HG03460 (cell line): ENCODE results near the gene TESK1.
"Not testable (repeated sequence)": the region's sequence is repeated elsewhere in the genome, so short reads cannot be mapped to it uniquely, and the experiment has no call there.

Experiments used
- ATAC-seq: cut with Tn5 transposase; IDR thresholded peaks from one replicate; pipeline ENCODE4 v1.9.1; 2021; ENCODE audit not compliant: unreplicated experiment

Gene TESK1

DNA sequence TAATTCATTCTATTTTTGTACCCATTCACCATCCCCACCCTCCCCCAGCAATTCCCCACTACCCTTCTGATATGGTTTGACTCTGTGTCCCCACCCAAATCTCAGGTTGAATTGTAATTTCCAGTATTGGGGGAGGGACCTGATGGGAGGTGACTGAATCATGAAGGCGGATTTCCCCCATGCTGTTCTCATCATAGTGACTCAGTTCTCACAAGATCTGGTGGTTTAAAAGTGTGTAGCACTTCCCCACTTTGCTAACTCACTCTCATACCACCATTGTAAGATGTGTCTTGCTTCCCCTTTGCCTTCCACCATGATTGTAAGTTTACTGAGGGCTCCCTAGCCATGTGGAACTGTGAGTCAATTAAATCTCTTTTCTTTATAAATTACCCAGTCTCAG, 25.9 kb upstream of the TESK1 start:
- no peak for ATAC-seq

DNA sequence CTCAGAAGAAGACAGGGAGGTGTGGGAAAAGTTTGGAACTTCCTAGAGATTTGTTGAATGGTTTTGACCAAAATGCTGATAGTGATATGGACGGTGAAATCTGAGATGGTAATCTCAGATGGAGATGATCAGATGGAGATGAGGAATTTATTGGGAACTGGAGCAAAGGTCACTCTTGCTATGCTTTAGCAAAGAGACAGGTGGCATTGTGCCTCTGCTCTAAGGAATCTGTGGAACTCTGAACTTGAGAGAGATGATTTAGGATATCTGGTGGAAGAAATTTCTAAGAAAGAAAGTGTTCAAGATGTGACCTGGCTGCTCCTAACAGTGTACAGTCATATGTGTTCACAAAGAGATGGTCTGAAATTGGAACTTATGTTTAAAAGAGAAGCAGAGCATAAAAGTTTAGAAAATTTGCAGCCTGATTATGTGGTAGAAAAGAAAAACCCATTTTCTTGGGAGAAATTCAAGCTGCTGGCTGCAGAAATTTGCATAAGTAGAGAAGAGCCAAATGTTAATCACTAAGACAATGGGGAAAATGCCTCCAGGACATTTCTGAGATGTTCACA, 25.3 kb upstream of the TESK1 start:
- not testable (repeated sequence) for ATAC-seq

DNA sequence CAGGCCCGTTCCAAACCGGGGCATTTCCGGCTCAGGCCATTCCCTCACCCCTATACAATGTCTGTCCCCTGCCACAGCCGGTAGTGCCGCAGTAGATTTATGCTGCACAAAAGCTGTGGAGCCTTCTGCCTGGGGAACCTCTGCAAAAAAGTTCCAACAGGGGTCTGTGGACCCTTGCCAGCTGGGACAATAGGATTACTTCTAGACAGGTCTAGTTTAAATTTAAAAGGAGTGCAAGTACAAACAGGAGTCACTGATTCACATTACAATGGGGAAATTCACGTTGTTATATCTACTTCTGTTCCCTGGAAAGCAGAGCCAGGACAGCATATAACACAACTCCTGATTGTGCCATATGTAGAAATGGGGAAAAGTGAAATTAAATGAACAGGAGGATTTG, 21.5 kb upstream of the TESK1 start:
- not testable (repeated sequence) for ATAC-seq

GRCh38 chr9:35584681-35585080, 20.4 kb upstream of the TESK1 start:
- ATAC-seq, result not testable (repeated sequence)

DNA sequence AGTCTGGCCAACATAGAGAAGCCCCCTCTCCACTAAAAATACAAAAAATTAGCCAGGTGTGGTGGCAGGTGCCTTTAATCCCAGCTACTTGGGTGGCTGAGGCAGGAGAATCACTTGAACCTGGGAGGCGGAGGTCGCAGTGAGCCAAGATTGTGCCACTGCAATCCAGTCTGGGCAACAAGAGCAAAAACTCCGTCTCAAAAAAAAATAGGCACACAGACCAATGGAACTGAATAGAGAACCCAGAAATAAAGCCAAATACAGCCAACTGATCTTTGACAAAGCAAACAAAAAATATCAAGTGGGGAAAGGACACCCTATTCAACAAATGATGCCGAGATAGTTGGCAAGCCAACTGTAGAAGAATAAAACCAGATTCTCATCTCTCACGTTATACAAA, 16.6 kb upstream of the TESK1 start:
- not testable (repeated sequence) for ATAC-seq

DNA sequence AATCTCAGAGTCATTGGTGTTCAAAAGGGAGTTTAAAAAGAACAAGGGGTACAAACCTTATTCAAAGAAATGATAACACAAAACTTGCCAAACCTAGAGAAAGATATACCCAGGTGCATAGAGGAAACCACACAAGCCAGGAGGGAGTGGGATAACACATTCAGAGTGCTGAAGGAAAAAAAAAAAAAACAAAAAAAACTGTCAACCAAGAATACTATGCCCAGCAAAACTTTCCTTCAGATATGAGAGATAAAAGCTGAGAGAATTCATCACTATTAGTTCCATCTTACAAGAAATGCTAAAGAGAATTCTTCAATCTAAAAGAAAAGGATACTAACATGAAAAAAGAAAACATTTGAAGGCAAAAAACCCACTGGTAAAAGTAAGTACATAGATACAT, 11.5 kb upstream of the TESK1 start:
- ATAC-seq, result no peak

GRCh38 chr9:35594471-35594870, 10.6 kb upstream of the TESK1 start:
- ATAC-seq, result no peak

DNA sequence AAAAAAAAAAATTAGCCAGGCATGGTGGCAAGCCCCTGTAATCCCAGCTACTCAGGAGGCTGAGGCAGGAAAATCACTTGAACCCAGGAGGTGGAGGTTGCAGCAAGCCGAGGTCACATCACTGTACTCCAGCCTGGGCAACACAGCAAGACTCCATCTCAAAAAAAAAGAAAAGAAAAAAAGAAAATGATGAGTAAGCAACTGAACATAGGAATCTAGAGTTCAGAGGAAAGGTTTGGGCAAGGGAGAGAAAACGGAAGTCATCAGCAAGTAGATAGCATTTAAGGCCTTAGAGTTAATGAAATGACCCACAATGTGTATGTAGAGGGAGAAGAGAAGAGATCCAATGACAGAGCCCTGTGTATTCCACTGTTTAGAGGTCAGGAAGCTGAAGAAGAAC, 8.2 kb upstream of the TESK1 start:
- ATAC-seq, result not testable (repeated sequence)

DNA sequence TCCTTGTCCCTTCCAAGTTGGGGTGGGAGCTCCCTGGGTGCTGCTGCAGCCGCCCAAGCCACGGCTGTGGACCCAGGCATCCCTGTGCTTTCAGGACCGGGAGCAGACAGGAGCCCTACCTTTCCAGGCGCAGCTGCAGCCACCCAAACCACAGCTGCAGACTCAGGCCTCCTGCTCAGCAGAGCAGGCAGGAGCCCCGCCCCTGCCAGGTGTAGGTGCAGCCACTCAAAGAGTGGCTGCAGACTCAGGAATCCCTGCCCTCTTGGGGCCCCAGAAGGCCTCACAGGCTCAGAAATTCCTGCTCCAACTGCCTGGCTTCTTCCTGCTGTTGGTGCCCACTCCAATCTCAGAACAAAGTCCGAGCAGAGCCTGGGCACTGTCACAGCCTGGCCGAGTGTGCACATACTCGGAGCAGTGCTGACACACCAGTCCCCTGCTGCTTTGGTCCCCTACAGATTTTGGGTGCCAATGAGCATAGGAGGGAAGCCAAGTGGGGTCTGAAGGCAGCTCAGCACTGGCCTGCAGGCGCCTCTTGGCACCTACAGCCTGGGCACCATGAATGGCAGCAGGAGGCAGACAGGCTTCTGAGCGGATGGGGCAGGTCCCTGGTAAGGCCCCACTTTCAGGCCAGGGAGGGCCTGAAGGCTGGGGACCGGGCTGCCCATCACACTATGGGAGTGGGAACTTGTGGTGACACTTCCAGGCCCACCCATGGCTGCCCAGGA, 6.0 kb upstream of the TESK1 start:
- no peak for ATAC-seq

DNA sequence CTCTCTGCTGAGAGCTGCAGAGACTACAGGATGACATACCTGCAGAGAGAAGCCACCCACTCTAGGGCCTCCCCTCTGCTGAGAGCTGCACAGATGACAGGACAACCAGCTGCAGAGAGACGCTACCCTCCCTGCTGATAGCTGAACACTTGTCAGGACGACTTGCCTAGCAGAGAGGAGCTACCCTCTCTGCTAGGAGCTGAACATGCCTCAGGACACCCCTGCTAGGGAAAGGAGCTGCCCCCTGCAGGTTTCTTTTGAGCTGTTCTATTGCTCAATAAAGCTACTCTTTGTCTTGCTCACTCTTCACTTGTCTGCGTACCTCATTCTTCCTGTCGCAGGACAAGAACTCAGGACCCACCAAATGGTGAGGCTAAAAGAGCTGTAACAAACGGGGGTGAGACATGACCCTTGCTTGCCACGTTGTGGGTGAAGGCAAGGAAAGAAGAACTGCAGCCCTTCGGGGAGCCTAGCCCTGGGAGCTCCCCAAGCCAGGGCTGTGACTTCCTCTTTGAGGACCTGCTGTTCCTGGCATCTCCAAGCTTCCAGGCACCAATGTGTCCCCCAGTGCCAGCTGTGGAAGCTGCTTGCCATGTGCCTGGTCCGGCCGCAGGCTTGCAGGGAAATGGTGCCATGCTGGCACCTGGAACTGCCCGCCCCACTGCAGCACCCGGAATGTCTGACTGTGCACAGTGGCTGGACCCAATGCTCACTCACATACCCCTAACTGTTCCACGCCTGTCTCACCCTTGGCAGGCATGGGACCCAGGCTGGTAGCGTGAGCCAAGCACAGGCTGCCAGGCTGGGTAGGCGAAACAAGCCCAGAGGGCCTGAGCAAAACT, 5.1 kb upstream of the TESK1 start:
- no peak for ATAC-seq

DNA sequence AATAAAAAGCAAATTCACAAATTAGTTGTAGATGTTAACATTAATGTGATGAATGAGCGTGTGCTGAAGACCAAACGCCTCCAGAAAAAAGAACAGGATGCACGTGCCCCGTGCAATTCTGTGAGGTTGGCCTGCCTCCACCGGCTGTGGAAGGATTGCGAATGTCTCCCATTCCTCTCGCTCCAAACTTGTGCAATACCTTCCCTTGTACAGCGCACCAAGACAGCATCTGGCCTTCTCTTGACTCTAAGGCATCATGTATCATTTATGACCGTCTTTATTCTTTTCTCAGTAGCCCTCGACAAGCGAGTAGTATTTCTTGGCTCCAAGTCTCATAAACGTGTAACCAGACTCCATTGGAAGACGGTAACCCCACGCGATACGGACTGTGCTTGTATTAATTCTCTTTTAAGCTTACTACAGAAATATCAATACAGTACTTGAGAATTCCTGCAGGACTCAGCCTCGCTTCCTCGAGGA, 1.5 kb upstream of the TESK1 start:
- ATAC-seq, result no peak

DNA sequence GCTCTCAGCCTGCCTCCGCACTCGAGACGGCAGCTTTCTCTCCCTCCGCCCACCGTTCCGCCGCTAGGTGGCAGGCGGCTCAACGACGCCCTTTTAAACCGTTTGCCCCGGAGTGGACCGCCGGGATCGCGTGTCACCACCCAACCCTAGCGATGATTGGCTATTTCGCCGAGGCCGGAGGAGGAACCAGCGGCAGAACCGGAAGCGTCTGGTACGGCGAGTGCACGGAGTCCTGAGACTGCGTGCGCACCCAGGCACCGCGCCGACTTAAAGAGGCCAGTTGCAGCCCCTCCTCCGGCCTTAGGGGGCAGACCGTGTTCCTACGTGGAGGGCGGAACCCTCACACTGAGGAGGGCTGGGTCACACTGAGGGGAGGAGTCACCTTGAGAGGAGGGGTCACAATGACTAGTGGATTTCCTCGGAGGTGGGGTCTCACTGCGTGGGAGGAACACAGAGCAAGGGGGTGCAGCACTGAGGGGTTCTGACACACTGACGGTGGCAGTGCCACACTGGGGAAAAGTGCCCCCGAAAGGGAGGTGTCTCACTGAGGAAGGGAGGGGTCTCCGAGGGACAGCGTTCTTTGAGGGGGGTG, 980 bp upstream of the TESK1 start:
- ATAC-seq, result peak; percentile 86

DNA sequence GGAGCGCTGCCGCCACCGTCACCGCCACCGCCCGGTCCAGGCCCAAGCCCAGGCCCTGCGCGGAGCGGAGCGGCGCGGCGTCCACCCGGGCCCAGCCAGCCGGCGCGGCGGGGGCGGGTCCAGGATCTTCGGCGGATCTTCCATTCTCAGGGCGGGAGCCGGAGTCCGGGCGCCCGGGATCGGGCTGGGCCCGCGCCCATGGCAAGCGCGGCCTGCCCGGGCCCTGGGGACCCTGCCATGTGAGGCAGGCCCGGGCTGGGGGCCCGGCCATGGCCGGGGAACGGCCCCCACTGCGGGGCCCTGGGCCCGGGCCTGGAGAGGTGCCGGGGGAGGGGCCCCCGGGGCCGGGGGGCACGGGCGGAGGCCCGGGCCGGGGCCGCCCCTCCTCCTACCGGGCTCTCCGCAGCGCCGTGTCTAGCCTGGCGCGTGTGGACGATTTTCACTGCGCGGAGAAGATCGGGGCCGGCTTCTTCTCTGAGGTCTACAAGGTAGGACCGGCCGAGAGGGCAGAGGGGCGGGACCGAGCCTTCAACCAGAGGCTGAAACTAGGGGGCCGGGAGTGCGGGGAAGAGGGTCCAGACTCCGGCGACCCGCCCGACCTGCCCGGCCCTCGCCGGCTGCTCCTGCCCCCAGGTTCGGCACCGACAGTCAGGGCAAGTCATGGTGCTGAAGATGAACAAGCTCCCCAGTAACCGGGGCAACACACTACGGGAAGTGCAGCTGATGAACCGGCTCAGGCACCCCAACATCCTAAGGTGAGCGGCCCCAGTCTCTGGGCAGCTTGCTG, 482 bp downstream of the TESK1 start:
- peak; percentile 1 for ATAC-seq

DNA sequence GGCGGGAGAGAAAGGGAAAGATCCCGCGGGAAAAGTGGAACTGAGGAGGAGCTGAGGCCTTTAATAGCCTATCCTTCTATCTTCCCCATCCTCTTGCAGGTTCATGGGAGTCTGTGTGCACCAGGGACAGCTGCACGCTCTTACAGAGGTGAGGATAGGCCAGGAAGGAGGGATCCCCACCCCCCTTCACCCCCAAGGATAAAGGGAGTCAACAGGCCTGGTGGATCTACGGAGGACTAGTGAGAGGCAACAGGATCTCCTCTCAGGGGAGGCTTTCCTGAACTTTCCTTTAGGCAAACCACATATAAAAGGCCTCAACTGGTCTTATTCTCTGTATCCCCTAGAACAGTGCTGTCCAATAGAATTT, 1.1 kb downstream of the TESK1 start:
- ATAC-seq, result no peak

DNA sequence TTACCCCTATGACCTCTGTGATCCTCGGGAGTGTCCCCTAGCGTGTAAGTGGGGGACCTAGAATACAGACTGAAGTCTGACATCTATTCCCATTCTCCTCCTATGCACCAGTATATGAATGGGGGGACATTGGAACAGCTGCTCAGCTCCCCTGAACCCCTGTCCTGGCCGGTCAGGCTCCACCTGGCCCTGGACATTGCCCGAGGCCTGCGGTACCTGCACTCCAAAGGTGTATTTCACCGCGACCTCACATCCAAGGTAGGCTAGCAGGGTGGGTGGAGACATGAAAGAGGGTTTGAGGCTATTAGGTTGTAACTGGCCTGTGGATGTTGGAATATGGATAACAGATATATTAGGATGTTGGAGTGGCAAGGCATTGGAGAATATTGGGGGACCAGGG, 1.7 kb downstream of the TESK1 start:
- ATAC-seq, result no peak

GRCh38 chr9:35608221-35608620, 3.2 kb downstream of the TESK1 start:
- no peak for ATAC-seq

- ATAC-seq, result no peak
Measured at GRCh38 chr9:35609001-35609819, 4.1 kb downstream of the TESK1 start.

GRCh38 chr9:35609820-35610163, 4.7 kb downstream of the TESK1 start:
- no peak for ATAC-seq

GRCh38 chr9:35611230-35611797, 6.3 kb downstream of the TESK1 start:
- no peak for ATAC-seq

GRCh38 chr9:35612066-35612465, 7.0 kb downstream of the TESK1 start:
- ATAC-seq, result not testable (repeated sequence)
